NCI-H1694 treated with DMSO at 0.1 percent for 48 hours (cell line): ENCODE measurements around the gene ALDH3B1.

Source experiments
- DNase-seq: peaks from one replicate; lab custom pipeline; 2025; lab: John Stamatoyannopoulos, UW

ALDH3B1 gene

DNA sequence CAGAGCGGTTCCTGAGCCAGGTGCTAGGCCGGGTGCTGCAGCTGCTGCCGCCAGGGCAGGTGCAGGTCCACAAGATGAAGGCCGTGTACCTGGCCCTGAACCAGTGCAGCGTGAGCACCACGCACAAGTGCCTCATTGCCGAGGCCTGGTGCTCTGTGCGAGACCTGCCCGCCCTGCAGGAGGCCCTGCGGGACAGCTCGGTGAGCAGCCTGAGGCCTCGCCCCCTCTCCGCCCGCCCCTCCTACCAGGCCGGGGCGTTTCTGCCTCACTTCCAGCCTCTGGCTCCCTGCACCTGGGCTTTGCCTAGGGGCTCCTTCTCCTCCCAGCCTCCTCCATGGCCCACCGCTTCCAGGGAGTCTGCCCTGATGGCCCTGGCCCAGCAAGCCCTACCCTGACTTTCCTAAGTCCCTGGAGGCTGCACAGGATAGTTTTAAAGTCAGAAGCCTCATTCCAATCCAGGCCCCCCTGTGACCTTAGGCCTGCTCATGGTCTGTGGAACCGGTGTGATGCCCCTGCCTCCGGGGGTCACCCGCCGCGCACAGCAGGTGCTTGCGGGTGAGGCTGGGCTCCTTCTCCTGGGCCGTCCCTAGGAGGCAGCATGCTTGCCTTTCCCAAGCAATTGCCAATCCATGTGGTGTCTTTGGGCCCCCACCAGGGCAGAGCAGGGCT lies 34.2 kb downstream of the ALDH3B1 start:
- DNase-seq = no peak

DNA sequence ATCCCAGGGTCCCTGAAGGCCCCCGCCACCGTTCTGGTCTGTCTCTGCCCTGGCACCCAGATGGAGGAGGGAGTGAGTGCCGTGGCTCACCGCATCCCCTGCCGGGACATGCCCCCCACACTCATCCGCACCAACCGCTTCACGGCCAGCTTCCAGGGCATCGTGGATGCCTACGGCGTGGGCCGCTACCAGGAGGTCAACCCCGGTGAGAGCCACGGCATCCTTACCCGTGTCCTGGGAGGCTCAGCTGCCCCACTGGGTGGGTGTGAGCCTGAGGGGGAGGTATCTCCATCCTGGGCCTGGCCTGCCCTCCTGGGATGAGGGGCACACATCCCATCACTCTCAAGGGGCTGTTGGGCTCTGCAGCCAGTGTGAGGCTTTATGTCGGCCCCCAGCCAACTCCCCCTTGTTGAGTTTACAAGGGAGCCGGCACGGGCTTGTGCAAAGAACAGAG lies 34.8 kb downstream of the ALDH3B1 start:
- DNase-seq = no peak

DNA sequence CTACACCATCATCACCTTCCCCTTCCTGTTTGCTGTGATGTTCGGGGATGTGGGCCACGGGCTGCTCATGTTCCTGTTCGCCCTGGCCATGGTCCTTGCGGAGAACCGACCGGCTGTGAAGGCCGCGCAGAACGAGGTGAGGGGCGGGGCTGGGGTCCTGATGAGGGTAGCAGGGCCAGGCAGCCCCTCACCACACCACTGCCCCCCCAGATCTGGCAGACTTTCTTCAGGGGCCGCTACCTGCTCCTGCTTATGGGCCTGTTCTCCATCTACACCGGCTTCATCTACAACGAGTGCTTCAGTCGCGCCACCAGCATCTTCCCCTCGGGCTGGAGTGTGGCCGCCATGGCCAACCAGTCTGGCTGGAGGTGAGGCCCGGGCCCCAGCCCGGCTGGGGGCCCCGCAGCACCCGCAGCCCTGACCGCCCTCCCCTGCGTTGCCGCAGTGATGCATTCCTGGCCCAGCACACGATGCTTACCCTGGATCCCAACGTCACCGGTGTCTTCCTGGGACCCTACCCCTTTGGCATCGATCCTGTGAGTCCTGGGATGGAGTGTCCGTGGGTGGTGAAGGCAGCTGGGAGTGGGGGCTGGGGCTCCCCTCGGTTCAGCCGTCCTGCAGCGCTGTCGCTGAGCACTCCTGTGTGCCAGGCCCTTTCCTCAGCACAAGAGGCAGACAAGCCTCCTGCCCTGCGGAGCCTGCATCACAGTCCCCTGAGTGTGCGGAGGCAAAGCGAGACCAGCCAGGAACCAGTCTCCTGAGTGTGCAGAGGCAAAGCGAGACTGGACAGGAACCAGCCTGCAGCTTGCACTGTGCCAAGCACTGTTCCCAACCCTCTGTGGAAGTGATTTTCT lies 37.5 kb downstream of the ALDH3B1 start:
- DNase-seq = no peak

DNA sequence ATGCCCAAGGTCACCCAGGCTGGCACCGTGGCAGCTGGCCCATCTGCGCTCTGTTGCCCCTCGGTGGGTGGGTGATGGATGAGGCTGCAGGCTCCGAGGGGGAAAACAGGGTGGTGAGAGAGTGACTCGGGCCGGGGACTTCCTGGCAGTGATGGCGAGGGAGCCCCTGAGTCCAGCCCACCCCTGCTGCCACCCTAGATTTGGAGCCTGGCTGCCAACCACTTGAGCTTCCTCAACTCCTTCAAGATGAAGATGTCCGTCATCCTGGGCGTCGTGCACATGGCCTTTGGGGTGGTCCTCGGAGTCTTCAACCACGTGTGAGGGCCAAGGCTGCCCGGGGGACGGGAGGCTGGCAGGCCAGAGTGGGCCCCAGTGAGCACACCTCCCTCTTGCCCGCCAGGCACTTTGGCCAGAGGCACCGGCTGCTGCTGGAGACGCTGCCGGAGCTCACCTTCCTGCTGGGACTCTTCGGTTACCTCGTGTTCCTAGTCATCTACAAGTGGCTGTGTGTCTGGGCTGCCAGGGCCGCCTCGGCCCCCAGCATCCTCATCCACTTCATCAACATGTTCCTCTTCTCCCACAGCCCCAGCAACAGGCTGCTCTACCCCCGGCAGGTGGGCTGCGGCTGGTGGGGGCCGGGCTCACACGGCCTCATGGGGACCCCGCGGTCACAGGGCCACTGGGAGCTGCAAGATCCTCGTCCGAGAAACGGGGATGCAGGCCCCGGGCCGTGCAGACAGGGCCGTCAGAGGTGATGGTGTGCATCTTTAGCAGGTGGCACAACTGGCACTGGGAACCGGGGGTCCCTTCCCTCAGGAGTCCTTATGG lies 38.8 kb downstream of the ALDH3B1 start:
- DNase-seq = no peak

DNA sequence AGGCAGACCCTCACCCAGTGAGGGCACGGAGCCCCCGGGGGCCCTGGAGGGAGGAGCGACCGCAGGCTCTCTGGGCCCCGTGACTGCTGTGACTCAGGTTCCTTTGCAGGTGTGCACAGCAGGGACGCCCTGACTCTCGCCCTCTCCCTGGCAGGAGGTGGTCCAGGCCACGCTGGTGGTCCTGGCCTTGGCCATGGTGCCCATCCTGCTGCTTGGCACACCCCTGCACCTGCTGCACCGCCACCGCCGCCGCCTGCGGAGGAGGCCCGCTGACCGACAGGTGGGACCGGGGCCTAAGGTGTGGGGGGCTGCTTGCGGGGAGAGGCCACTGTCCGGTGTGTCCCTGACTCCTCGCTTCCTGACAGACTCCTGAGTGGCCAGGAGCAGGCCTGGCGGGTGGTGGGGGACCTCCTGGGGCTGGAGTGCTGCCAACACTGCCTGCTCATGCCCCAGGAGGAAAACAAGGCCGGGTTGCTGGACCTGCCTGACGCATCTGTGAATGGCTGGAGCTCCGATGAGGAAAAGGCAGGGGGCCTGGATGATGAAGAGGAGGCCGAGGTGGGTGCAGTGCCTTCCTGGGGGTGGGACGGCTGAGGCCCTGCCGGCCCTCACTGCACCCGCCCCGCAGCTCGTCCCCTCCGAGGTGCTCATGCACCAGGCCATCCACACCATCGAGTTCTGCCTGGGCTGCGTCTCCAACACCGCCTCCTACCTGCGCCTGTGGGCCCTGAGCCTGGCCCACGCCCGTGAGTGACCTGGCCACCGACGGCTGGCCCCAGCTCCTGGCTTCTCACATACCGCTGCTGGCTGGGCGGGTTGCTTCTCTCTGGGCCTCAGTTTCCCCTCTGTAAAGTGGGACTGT lies 39.6 kb downstream of the ALDH3B1 start:
- DNase-seq = no peak

DNA sequence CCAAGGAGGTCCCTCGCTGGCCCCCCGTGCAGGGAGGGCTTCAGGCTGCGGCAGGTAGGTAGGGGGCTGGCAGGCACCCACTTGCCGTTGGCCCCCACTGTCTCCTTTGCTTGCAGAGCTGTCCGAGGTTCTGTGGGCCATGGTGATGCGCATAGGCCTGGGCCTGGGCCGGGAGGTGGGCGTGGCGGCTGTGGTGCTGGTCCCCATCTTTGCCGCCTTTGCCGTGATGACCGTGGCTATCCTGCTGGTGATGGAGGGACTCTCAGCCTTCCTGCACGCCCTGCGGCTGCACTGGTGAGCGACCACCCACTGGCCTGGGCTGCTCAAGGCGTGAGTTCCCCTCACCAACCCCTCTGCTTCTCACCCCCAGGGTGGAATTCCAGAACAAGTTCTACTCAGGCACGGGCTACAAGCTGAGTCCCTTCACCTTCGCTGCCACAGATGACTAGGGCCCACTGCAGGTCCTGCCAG lies 40.3 kb downstream of the ALDH3B1 start:
- DNase-seq = no peak

DNA sequence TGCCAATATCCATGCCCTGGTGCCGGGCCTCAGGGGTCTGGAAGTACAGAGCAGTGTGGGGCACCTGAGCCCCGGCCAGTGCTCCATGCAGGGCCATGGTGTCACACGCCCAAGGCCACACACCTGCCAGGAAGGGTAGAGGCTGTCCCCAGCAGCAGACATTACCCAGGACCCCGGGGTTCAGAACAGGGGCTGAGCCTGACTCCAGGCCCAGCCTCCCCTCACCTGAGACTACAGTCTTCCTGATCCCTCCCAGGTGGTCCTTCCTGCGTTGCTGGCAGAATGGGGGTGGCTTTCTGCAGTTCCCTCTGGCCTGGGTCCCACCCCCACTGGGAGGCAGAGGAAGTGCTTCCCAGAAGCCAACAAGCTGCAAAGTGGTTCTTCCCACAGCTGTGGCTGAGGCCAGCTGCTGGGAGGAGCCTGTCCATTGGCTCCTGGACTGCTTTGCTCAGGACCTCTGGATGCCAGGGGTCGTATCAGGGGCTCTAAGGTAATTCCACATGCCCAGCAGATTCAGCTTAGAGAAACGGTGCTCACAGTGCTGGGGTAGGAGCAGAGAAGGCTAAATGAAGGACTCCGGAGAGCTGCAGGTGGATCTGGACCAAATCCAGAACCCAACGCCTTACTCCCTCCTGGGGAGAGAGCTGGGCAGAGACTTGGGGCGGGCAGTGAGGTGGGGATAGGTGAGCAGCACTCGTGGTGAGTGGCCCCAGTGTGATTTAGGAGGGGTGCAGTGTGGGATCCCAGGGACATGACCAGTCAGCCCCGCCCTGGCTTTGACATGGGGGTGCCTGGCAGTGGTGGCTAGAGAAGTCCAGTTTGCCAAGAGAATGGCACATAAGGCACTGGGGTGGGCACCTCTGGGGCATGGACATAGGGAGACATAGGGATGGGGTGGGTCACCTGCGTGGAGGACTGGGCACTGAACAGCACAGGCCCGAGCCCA lies 41.3 kb downstream of the ALDH3B1 start:
- no peak for DNase-seq

DNA sequence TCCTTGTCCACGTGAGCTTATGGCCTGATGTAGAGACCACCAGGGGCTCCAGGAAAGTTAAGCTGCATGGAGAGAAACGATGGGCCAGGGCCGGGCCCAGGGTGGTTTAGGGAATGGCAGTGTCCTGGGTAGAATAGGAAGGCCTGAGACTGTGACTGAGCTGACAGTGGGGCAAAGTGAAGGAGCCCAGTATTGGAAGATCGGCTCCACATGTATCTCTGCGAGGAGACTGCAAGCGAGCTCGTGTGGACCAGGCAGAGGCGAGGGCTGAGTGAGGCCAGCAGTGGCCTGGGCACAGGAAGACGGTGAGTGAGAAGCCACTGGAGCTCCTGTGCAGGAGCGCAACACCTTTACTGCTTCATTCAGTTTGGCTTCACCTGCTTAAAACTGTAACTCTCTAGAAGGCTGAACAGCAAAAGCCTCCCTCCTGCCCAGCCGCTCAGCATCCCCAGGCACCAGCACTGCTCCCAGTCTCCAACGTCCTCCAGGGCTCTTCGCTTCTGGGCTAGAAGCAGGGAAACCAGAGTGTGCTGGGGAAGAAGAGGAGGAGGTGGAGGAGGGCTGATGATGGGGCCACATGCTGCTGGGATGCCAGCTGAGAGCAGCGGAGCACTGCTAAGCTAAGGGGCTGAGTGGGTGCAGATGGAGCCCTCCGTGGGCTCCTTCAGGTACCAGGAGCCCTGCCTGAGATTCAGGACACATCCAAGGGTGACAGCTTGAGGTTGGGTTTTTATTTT lies 42.2 kb downstream of the ALDH3B1 start:
- DNase-seq = no peak

DNA sequence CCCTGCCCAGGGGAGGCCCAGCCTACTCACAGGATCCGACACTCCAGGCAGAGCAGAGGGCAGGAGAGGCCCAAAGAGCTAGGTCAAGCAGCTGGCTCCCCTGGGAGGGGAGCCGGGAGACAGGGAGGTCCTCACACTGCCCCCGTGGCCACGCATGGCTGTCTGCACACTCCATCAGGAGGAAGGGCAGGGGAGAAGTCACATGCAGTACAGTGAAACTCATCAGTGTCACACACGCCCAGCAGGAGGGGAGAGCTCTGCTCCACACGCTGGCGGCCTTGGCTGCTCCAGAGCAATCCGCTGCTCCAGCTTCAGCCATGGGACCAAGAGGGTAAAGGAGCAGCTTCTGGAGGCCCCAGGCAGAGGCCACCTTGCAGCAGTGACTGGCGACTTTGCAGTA lies 43.0 kb downstream of the ALDH3B1 start:
- no peak for DNase-seq

DNA sequence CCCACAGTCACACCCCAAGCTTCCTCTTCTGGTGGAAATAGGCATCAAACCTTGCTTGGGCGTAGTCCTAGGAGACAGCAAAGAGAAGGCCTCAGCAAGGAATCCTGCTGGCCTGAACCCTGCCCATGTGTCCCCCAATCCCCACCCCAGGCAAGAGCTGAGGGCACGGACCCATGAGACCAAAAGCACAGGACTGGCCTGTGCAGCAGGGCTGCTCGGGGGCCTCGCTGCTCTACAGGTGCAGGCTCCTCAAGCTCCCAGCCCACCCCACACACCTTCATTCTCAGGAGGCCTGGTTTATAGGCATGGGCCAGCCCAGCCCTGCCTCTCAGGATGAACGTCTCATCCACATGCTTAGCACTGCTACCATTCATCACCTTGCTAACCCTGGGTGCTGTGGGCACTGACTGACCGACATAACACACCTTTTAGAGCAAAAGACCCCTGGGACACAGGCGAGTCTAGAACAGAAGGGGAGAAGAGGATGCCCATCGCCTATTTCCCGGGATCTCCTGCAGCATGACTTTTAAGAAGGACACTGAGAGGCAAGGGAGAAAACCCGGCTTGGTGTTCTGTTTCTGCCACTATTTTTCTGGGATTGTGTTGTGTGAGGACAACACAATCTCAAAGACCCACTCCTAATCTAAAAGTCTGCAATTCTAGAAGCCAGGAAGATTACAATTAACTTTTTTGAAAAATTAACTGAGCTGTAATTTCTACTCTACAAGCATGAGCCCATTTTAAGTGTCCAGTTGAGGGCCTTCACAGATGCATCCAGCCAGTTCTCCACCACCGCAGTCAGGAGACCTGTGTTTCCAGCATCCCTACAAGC lies 44.1 kb downstream of the ALDH3B1 start:
- DNase-seq = no peak

DNA sequence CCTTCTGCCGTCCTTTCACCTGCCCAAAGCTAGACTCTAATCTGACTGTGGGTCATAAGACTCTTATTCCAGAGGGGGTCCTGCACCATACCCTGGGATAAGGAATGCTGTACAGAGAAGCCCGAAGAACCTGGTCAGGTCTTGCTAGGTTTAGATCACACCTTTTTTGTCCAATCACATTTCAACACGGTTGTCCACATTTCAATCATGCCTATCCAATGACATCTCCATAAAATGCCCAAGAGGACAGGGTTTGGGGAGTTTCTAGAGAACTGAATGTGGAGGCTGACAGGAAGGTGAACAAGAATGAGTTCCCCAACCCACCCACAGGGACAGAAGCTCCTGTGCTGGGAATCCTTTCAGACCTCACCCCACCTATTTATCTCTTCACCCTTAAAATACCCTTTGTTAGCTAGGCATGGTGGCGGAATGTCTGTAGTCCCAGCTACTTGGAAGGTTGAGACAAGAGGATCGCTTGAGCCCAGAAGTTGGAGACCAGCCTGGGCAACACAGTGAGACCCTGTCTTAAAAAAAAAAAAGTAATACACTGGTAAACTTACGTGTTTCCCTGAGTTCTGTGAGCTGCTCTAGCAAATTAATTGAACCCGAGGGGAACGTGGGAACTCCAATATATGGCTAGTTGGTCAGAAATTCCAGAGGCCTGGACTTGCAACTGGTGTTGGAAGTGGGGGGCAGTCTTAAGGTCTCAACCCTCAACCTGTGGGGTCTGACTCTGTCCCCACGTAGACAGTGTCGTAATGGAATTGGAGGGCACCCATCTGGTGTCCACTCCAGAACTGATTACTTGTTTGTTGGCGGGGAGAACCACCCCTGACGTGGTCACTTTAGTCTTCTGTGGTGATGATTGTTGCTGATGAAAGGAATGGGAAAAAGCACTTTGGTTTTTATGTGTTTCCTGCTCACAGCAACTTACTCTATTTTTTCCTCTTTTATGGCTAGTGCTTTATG lies 46.5 kb downstream of the ALDH3B1 start:
- no peak for DNase-seq

DNA sequence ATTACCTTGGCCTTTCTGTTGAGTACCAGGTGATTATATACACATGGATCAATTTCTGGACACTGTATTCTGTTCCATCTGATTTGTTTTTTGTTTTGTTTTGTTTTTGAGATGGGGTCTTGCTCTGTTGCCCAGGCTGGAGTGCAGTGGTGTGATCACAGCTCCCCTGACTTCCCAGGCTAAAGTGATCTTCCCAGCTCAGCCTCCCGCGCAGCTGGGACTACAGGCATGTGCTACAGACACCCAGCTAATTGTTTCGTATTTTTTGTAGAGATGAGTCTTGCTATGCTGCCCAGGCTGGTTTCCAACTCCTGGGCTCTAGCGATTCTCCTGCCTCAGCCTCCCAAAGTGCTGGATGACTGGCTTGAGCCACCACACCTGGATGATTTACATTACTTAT lies 47.7 kb downstream of the ALDH3B1 start:
- no peak for DNase-seq

DNA sequence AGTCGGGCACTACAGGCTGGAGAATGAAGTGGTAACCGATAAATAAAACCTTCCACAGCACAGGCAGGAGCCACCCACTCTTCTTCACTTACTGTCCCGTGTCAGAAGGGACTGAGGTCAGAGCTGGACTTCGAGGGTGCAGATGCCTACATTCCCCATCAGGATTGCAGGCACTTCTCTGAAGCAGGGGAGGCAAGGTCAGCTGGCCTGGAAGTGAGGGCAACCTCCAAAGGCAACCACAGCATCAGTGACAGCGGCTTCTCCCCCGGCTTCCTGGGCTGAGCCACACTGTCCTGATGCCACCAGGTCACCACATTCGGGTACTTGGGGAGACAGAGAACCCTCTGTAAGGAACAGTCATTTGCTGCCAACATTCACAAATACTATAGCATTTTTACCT lies 51.4 kb downstream of the ALDH3B1 start:
- no peak for DNase-seq

DNA sequence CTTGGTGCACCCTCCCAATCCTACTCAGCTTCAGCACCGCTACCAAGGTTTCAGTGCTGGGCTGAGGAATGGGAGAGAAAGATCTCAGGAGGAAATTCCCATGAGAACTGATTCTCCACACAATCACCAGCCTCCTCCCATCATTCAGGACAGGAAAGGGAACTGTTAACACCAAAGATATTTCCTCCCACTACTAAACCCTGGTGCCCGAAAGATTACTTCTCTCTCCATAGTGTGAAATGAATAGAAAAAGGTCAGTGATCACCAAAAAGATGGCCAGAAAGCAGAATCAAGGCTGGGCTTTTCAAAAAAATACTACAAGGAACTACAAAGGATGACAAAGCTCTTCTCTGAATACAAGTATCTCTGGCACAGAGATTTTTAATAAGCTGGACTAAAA lies 54.8 kb downstream of the ALDH3B1 start:
- no peak for DNase-seq

DNA sequence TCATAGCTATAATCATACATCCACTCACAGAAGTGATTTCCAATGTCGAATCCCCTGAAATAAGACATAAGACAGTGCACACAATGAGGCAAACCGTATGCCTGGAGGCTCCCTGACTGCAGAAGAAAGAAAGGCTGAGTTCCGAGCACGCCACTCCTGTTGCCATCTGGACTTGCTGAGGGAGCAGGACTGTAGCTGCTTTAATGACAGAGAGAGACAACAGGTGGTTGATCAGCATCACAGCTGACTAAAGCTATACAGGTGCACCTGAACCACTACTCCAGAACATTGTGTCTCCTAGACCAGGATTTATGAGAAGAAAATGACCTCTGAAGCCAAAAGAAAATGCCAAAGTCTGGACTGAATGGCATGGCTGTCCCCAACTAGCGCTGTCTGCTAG lies 55.7 kb downstream of the ALDH3B1 start:
- DNase-seq = no peak

DNA sequence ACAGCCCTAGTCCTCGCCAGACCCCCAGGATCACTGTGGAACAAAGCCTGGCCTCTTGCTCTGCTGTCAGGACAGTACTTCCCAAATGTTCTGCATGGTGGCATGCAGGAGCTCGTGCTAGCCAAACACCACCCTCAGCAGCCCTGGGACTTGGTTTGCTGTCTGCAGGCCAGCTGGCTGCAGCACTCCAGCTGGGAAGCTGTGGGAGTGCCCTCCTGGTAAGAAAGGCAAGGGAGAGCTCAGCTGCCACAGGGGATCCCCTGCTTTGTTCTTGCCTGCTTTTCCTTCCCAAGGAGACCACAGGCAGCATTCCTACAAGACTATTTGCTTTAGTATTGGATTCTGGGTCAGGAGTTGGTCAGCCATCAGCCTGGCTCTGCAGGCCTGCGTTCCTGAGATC lies 56.6 kb downstream of the ALDH3B1 start:
- no peak for DNase-seq

DNA sequence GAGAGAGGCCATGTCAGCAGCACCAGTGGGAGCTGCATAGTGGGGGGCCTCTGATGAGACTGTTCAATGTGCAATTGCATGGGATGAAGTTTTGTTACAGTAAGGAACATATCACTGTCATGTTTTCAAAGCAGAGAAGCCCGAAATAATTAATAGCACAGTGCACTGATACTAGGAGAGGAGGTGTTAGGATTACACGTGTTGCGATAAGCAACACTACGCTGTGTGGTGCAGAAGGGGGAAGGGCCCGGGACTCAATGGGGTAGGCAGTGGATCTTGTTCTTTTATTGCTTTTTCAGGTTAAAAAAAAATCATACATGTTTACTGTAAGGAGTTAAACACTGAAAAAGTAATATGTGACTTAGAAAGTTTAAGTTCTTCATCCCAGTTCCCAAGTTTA lies 57.9 kb downstream of the ALDH3B1 start:
- DNase-seq = no peak
